ENCODE data around the gene FNDC3B.

Gene FNDC3B

GRCh38 chr3:172324611-172325203 lies 285.3 kb downstream of the FNDC3B start:
- DNase-seq (ENCODE audit: low read depth in 3 of 3, low spot score in 1 of 3): no peak

DNA sequence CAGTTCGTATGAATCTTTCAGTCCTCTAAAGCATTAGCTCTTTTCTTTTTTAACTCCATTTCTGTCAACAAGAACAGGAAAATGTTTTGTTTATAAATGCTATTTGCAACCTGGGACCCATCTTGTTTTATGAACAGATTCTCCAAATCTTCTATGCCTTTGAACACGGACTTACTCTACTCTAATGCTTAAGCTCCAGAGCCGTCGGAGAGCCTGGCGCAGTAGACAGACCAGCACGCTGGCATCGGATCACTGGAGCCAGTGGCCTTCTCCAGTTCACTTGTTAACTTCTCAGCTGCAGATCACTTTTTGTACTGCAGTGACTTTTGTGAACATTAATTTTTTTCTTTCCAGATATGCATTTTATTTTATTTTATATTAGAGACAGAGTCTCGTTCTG lies 286.1 kb downstream of the FNDC3B start:
- no peak for DNase-seq (ENCODE audit: low read depth in 3 of 3, low spot score in 1 of 3)

- DNase-seq (ENCODE audit: low read depth in 3 of 3, low spot score in 1 of 3): no peak
Observed at GRCh38 chr3:172326993-172327392, 287.6 kb downstream of the FNDC3B start.

DNA sequence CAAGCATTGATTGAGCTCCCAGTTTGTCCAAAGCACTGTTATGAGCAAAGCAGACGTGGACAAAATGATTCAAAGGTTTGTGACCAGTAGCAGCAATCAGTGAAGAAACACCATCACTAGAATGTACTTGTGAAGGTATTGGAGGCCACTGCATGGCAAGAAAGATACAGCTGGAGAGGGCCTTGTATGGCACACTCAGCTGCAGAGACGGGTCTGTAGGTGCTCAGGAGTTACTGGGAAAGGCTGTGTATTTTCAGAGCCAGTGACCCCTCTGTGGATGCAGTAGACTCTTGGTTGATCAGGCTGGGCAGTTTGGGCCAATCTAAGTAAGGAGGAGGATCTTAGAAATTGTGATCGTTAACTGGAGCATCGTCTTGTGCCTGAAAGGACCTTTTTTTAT lies 288.9 kb downstream of the FNDC3B start:
- DNase-seq (ENCODE audit: low read depth in 3 of 3, low spot score in 1 of 3): no peak

DNA sequence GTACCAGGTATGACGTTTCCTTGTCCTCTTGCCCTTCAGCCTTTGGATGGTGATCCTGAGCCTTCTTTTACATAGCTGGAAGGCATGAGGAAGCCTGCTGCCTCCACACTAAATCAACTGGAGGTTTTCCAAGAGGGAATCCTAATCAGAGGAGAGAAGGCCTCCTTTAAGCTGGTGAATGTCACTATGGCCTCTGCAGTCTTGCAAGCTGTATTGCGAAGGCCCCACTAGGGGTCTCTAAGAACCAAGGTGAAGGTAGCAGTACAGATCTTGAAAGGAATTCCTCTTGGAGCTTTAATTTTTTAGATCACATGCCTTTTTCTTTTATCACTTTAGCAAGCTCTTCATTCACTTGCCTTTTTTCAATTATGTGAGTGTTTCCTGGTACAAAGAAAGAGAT lies 289.7 kb downstream of the FNDC3B start:
- DNase-seq (ENCODE audit: low read depth in 3 of 3, low spot score in 1 of 3): no peak

- no peak for DNase-seq (ENCODE audit: low read depth in 3 of 3, low spot score in 1 of 3)
Observed at GRCh38 chr3:172330413-172330812, 291.0 kb downstream of the FNDC3B start.

GRCh38 chr3:172332256-172333041 lies 293.1 kb downstream of the FNDC3B start:
- DNase-seq (ENCODE audit: low read depth in 3 of 3, low spot score in 1 of 3): peak; percentile 11 to 12 (median 12)

- no peak for DNase-seq (ENCODE audit: low read depth in 3 of 3, low spot score in 1 of 3)
Observed at GRCh38 chr3:172333042-172333377, 293.6 kb downstream of the FNDC3B start.

DNA sequence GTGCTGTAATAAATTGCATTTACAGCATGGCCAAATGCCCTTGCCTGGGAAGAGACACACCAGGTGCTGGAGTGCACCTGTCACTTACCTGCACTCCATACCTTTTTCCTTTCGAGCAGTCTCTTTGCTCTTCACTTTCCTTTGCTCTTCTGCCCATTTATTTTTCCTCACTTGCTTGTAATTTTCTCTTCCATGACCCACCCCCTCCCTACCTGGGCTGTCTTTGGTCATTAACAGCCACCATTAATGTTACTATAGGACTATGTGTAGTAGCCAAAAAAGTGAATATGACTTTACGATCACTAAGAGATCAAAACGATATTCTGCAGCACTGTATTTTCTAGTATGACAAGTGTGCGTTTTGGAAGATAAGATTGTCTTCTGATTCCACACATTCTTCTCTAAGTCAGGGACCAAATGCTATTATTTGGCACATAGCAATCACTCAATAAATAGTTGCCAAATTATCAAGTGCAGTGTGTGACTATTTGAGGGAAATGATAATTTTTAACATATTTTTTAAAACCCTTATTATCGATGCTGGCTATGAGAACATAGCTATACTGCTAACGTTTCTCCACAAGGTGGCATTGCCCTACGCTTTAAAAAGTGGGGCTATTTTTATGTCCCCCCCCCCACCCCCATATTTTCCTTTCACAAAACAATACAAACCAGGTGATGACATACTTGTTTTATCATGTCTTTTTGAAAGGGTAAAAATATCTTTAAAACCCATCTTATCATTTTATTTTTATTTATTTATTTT lies 294.5 kb downstream of the FNDC3B start:
- DNase-seq (ENCODE audit: low read depth in 3 of 3, low spot score in 1 of 3): no peak

- no peak for DNase-seq (ENCODE audit: low read depth in 3 of 3, low spot score in 1 of 3)
Observed at GRCh38 chr3:172334671-172335207, 295.4 kb downstream of the FNDC3B start.

DNA sequence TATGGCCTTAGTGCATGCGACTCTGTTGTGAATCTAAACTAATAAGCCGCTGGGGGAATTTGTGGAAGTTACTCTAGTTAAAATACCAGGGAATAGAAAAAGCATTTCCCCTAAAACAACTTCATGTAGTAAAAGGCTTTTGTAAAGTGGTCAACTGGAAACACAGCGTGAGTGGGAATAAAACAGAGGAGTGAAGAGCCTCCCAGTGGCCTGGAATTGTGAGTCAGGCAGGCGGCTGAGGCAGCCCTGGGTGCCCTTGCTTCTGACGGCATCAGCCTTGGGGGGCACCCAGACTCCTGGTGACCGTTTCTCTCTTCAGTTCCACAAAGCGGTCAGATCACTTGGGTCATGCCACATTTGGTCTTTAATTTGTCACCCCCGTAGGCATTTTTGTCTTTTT lies 300.5 kb downstream of the FNDC3B start:
- no peak for DNase-seq (ENCODE audit: low read depth in 3 of 3, low spot score in 1 of 3)

GRCh38 chr3:172340583-172340982 lies 301.2 kb downstream of the FNDC3B start:
- DNase-seq (ENCODE audit: low read depth in 3 of 3, low spot score in 1 of 3): no peak

- DNase-seq (ENCODE audit: low read depth in 3 of 3, low spot score in 1 of 3): no peak
Observed at GRCh38 chr3:172341482-172342059, 302.2 kb downstream of the FNDC3B start.

DNA sequence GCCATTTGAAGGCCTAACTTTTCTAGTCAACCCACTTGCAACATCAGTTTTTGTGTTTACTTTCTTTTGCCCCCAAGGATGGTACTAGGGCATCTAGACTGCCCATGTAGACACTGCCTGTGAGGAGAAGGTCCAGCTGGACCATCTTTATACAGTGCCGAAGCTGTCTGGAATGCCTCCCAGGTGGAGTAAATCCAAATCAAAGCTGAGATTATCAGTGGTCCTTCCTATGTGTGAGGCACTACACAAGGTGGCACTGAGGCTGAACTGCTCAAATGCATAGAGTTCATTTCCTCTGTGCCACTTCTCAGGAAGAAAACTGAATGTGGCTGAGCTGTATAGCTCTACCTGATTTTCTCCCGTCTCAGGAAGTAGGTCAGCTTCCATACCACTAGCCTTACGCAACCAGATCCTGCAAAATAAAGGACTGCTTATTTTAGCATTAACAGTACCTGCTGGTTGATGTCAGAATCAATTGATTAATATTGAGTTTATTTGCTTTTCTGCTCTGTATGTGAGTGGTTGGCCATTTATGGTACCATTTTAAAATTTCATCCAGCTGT lies 302.8 kb downstream of the FNDC3B start:
- no peak for DNase-seq (ENCODE audit: low read depth in 3 of 3, low spot score in 1 of 3)

GRCh38 chr3:172343117-172343516 lies 303.7 kb downstream of the FNDC3B start:
- no peak for DNase-seq (ENCODE audit: low read depth in 3 of 3, low spot score in 1 of 3)

DNA sequence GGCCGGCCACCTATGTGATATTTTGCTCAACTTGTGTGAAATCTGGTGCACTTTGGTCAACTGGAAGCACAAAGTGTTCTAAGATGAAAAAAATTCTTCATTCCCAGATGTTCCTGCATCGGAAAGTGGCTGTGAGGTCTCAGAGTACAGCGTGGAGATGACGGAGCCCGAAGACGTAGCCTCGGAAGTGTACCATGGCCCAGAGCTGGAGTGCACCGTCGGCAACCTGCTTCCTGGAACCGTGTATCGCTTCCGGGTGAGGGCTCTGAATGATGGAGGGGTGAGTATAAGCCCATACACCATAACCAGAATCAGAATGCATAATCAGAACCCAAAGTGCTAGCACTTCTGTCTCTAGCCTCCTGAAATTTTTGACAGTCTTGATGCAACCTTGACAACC lies 304.6 kb downstream of the FNDC3B start:
- DNase-seq (ENCODE audit: low read depth in 3 of 3, low spot score in 1 of 3): no peak

DNA sequence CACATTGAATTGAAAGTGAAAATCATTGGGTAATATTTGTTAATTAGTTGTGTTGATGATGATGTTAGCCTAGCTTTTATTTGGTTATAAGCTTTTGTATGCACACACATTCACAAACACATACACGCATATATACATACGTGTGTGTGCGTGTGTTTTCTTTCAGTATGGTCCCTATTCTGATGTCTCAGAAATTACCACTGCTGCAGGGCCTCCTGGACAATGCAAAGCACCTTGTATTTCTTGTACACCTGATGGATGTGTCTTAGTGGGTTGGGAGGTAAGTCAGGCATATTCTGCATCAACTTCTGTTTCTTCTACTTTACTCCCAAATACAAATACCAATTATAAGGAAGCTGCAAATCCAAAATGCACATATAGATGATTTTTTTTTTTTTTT lies 306.8 kb downstream of the FNDC3B start:
- DNase-seq (ENCODE audit: low read depth in 3 of 3, low spot score in 1 of 3): no peak

- DNase-seq (ENCODE audit: low read depth in 3 of 3, low spot score in 1 of 3): no peak
Observed at GRCh38 chr3:172347895-172348679, 308.7 kb downstream of the FNDC3B start.

GRCh38 chr3:172351895-172352466 lies 312.6 kb downstream of the FNDC3B start:
- no peak for DNase-seq (ENCODE audit: low read depth in 3 of 3, low spot score in 1 of 3)

DNA sequence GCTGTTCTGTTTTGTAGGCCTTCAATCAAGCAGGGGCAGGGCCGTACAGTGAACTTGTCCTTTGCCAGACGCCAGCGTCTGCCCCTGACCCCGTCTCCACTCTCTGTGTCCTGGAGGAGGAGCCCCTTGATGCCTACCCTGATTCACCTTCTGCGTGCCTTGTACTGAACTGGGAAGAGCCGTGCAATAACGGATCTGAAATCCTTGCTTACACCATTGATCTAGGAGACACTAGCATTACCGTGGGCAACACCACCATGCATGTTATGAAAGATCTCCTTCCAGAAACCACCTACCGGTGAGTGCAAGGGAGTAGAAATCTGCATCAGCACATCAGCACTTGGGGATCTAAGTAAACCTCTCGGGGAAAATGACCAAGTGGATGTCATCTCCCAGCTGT lies 313.4 kb downstream of the FNDC3B start:
- no peak for DNase-seq (ENCODE audit: low read depth in 3 of 3, low spot score in 1 of 3)
